ENCODE measurements around the gene SLC22A1.
A peak's percentile ranks its signal among the peaks of the same experiment; 100 is the strongest.
"Not testable (repeated sequence)": the region's sequence is repeated elsewhere in the genome, so short reads cannot be mapped to it uniquely, and the experiment has no call there.

Gene SLC22A1

GRCh38 chr6:160124605-160125004 is 3.0 kb downstream of the SLC22A1 start:
- DNase-seq: no peak

- DNase-seq: not testable (repeated sequence)
These were observed 3.5 kb downstream of the SLC22A1 start for GRCh38 chr6:160125105-160125504.

GRCh38 chr6:160127270-160128124 is 5.9 kb downstream of the SLC22A1 start:
- no peak for DNase-seq

- DNase-seq: no peak
These were observed 6.6 kb downstream of the SLC22A1 start for GRCh38 chr6:160128125-160128683.

- no peak for DNase-seq
These were observed 7.4 kb downstream of the SLC22A1 start for GRCh38 chr6:160128879-160129516.

GRCh38 chr6:160129881-160130615 is 8.4 kb downstream of the SLC22A1 start:
- no peak for DNase-seq

GRCh38 chr6:160130729-160131484 is 9.3 kb downstream of the SLC22A1 start:
- no peak for DNase-seq

GRCh38 chr6:160131636-160132296 is 10.2 kb downstream of the SLC22A1 start:
- DNase-seq: no peak

GRCh38 chr6:160132297-160132637 is 10.7 kb downstream of the SLC22A1 start:
- DNase-seq: no peak

- DNase-seq: no peak
These were observed 11.2 kb downstream of the SLC22A1 start for GRCh38 chr6:160132776-160133338.

- no peak for DNase-seq
These were observed 12.1 kb downstream of the SLC22A1 start for GRCh38 chr6:160133441-160134336.

GRCh38 chr6:160134337-160134751 is 12.7 kb downstream of the SLC22A1 start:
- not testable (repeated sequence) for DNase-seq

GRCh38 chr6:160134779-160135547 is 13.3 kb downstream of the SLC22A1 start:
- no peak for DNase-seq

GRCh38 chr6:160135907-160136655 is 14.5 kb downstream of the SLC22A1 start:
- no peak for DNase-seq

- no peak for DNase-seq
These were observed 15.7 kb downstream of the SLC22A1 start for GRCh38 chr6:160137130-160137988.

GRCh38 chr6:160137989-160138835 is 16.6 kb downstream of the SLC22A1 start:
- peak; percentile 78 for DNase-seq

- DNase-seq: no peak
These were observed 17.3 kb downstream of the SLC22A1 start for GRCh38 chr6:160138839-160139419.
